HEK293 (cell line): ENCODE data around the gene TMC2.

Experiments used
- CTCF ChIA-PET: fragments of 350-600 bp; formaldehyde crosslinking; extraction: SDS; loops from one replicate; lab custom pipeline; 2021; ENCODE audit warnings: antibody characterized with exemption; lab: Yijun Ruan, JAX
- POLR2A ChIA-PET: fragments of 300-600 bp; formaldehyde crosslinking; extraction: SDS; loops from one replicate; lab custom pipeline; 2020; ENCODE audit warnings: antibody characterized with exemption, inconsistent platforms; lab: Yijun Ruan, JAX
- H3K27ac ChIP-seq: fragments of 200-500 bp; sonication (Bioruptor generic); 2 replicates; pipeline ENCODE4 v1.5.1; 2014; ENCODE audit warnings: low read depth, low read length, control low read depth, inconsistent platforms; ENCODE audit errors: extremely low read depth
- H3K36me3 ChIP-seq, 2 experiments: fragments of 200-500 bp in 1 of 2; sonication (Bioruptor generic) in 1 of 2; 1 replicate in 1 of 2; 2 replicates in 1 of 2; pipeline ENCODE4 v1.5.1; 2014 to 2017; ENCODE audit warnings: inconsistent platforms in 2 of 2, low read length in 2 of 2; ENCODE audit not compliant: control insufficient read depth in 2 of 2, insufficient read depth in 1 of 2
- H3K4me1 ChIP-seq: fragments of 200-500 bp; sonication (Bioruptor generic); 2 replicates; pipeline ENCODE4 v1.5.1; 2014; ENCODE audit warnings: mild to moderate bottlenecking, low read length, inconsistent platforms; ENCODE audit not compliant: control insufficient read depth, insufficient read depth
- H3K4me3 ChIP-seq: 2 replicates; pipeline ENCODE4 v1.5.1; 2011; ENCODE audit warnings: low read depth, mild to moderate bottlenecking, control low read depth, low read length, moderate library complexity
- H3K9me3 ChIP-seq: fragments of 200-500 bp; sonication (Bioruptor generic); 2 replicates; pipeline ENCODE4 v1.5.1; 2014; ENCODE audit warnings: low read depth, low read length, inconsistent platforms; ENCODE audit not compliant: control insufficient read depth, insufficient read depth
- GFI1B ChIP-seq: fragments of 450-650 bp; formaldehyde crosslinking; IDR thresholded peaks from 2 replicates; pipeline ENCODE4 v1.5.1; 2016; ENCODE audit warnings: missing biosample characterization, missing genetic modification characterization
- KLF9 ChIP-seq: fragments of 450-650 bp; formaldehyde crosslinking; IDR thresholded peaks from 2 replicates; pipeline ENCODE4 v1.5.1; 2016; ENCODE audit warnings: missing biosample characterization, missing genetic modification characterization, low read depth
- MYNN ChIP-seq: fragments of 450-650 bp; formaldehyde crosslinking; IDR thresholded peaks from 2 replicates; pipeline ENCODE4 v1.5.1; 2016; ENCODE audit warnings: missing biosample characterization, missing genetic modification characterization, borderline replicate concordance
- SP7 ChIP-seq: fragments of 450-650 bp; formaldehyde crosslinking; IDR thresholded peaks from 2 replicates; pipeline ENCODE4 v1.5.1; 2016; ENCODE audit warnings: missing biosample characterization, missing genetic modification characterization
- ZBTB17 ChIP-seq: fragments of 450-650 bp; formaldehyde crosslinking; IDR thresholded peaks from 2 replicates; pipeline ENCODE4 v1.5.1; 2016; ENCODE audit warnings: missing biosample characterization, missing genetic modification characterization
- ZFHX2 ChIP-seq: fragments of 450-650 bp; formaldehyde crosslinking; conservative IDR thresholded peaks from 2 replicates; pipeline ENCODE4 v1.5.1; 2016; ENCODE audit warnings: missing biosample characterization, missing genetic modification characterization
- ZNF19 ChIP-seq: fragments of 450-650 bp; formaldehyde crosslinking; IDR thresholded peaks from 2 replicates; pipeline ENCODE4; 2016; ENCODE audit warnings: missing biosample characterization, missing genetic modification characterization, low read depth
- ZNF394 ChIP-seq: fragments of 450-650 bp; formaldehyde crosslinking; IDR thresholded peaks from 2 replicates; pipeline ENCODE4 v1.5.1; 2016; ENCODE audit warnings: missing biosample characterization, missing genetic modification characterization, mild to moderate bottlenecking, moderate library complexity, borderline replicate concordance
- ZNF571 ChIP-seq: fragments of 450-650 bp; formaldehyde crosslinking; IDR thresholded peaks from 2 replicates; pipeline ENCODE4 v1.5.0; 2017; ENCODE audit warnings: missing biosample characterization, missing genetic modification characterization
- TF ChIP-seq, protein P1 (sequence below): fragments of 450-650 bp; formaldehyde crosslinking; IDR thresholded peaks from 2 replicates; pipeline ENCODE4; 2016; ENCODE audit warnings: missing biosample characterization, missing genetic modification characterization
- TF ChIP-seq, protein P2 (sequence below): fragments of 450-650 bp; formaldehyde crosslinking; IDR thresholded peaks from 2 replicates; pipeline ENCODE4 v1.5.1; 2016; ENCODE audit warnings: missing biosample characterization, missing genetic modification characterization

TMC2 gene

DNA sequence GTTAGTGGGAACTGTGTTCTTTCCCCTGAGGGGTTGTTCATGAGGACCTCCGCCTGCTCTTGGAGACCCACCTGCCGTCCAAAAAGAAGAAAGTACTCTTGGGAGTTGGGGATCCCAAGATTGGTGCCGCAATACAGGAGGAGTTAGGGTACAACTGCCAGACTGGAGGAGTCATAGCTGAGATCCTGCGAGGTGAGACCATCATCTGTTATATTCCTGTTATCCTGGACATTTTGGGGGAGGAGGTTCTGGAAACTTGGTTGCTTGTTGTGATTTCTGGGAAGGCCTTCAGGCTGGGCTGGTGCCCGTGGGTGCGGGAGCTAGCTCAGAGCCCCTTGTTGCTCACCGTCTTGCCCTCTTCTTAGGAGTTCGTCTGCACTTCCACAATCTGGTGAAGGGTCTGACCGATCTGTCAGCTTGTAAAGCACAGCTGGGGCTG, 118.0 kb downstream of the TMC2 start:
- CTCF ChIA-PET = interaction anchor here (0.8 to 16.0 kb wide), 4 partner anchors 10 to 133 kb away, joined by 3 to 166 read pairs (median 5); no protein-coding TSS in a partner anchor
- H3K27ac ChIP-seq = peak overlapping the region; percentile 97
- peaks cover 37 to 66% of the 10 kb centered on the region in 2 experiments for H3K36me3 ChIP-seq

DNA sequence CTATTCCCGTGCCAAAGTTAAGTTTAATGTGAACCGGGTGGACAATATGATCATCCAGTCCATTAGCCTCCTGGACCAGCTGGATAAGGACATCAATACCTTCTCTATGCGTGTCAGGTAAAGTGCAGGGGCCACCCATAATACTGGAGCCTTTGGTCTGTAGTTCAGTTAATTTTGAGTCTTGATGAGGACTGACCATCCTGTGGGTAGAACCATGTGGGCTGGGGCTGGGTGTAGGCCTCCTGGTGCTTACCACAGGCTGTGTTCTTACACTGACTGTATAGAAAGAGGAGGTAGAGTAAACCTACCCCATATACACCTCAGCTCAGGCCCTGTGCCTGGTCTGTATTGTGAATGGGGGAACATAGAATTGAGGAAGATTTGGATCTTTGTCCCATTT, 118.5 kb downstream of the TMC2 start:
- TF ChIP-seq MYNN (tag by site-specific recombination) = no peak
- no peak for TF ChIP-seq GFI1B (tag by site-specific recombination)
- no peak for TF ChIP-seq SP7 (tag by site-specific recombination)
- TF ChIP-seq ZNF571 = no peak
- no peak for TF ChIP-seq ZNF19
- TF ChIP-seq, protein P1, sequence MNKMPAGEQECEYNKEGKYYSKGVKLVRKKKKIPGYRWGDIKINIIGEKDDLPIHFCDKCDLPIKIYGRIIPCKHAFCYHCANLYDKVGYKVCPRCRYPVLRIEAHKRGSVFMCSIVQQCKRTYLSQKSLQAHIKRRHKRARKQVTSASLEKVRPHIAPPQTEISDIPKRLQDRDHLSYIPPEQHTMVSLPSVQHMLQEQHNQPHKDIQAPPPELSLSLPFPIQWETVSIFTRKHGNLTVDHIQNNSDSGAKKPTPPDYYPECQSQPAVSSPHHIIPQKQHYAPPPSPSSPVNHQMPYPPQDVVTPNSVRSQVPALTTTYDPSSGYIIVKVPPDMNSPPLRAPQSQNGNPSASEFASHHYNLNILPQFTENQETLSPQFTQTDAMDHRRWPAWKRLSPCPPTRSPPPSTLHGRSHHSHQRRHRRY (tag by site-specific recombination) = no peak
- Histone ChIP-seq H3K36me3 (peaks cover 40 to 70% of the 10 kb centered on the region in 2 experiments), H3K4me3 (no peak overlapping the region; the same call in 1 of the 2 replicates), H3K9me3 (no peaks in the 10 kb centered on the region), H3K4me1 (peaks cover 7% of the 10 kb centered on the region), H3K27ac (peak overlapping the region; percentile 97)
- CTCF ChIA-PET = interaction anchor here (1.1 to 16.0 kb wide), 3 partner anchors 10 to 133 kb away, joined by 3 to 166 read pairs (median 7); no protein-coding TSS in a partner anchor
- POLR2A ChIA-PET = interaction anchor here (1.3 to 6.7 kb wide), 3 partner anchors 12 to 184 kb away, joined by 3 to 133 read pairs (median 4); partner anchors contain the start of genes IDH3B and SNRPB

More for the DNA sequence above, 118.0 kb downstream of the TMC2 start:
- Histone ChIP-seq H3K4me3 (peak overlapping the region; percentile 84), H3K4me1 (peaks cover 7% of the 10 kb centered on the region), H3K9me3 (no peaks in the 10 kb centered on the region)
- TF ChIP-seq ZBTB17 (tag by site-specific recombination) (0 out of 2 replicates have a peak, but pooled peaks have one; percentile 5), KLF9 (no peak), ZNF571 (no peak)
- POLR2A ChIA-PET = interaction anchor here (1.3 to 6.7 kb wide), 3 partner anchors 12 to 184 kb away, joined by 3 to 133 read pairs (median 4); partner anchors contain the start of genes IDH3B and SNRPB

DNA sequence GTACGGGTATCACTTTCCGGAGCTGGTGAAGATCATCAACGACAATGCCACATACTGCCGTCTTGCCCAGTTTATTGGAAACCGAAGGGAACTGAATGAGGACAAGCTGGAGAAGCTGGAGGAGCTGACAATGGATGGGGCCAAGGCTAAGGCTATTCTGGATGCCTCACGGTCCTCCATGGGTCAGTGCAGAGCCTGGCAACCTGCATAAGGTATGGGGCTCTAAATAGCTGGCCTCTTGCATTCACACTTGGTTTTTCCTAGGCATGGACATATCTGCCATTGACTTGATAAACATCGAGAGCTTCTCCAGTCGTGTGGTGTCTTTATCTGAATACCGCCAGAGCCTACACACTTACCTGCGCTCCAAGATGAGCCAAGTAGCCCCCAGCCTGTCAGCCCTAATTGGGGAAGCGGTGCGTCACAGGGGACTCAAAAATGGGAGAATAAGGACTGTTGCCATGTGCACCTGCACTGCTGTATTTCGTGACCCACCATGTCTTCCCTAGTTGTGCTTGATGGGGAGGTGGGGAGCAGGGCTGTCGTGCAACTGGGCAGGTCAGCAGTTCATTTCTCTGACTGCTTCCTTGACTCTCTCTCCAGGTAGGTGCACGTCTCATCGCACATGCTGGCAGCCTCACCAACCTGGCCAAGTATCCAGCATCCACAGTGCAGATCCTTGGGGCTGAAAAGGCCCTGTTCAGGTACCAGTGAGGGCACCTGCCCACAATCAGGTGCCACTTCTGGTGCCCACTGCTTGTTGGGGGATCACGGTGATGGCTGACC, 119.2 kb downstream of the TMC2 start:
- Histone ChIP-seq H3K9me3 (no peaks in the 10 kb centered on the region), H3K4me1 (peaks cover 7% of the 10 kb centered on the region), H3K36me3 (peaks cover 42 to 77% of the 10 kb centered on the region in 2 experiments), H3K4me3 (no peak overlapping the region), H3K27ac (0 out of 2 replicates have a peak overlapping the region, but pooled peaks have one; percentile 11)
- peak; percentile 70; the same call in 1 of the 2 replicates for TF ChIP-seq ZNF394
- TF ChIP-seq ZFHX2 (tag by site-specific recombination) = no peak
- TF ChIP-seq, protein P2, sequence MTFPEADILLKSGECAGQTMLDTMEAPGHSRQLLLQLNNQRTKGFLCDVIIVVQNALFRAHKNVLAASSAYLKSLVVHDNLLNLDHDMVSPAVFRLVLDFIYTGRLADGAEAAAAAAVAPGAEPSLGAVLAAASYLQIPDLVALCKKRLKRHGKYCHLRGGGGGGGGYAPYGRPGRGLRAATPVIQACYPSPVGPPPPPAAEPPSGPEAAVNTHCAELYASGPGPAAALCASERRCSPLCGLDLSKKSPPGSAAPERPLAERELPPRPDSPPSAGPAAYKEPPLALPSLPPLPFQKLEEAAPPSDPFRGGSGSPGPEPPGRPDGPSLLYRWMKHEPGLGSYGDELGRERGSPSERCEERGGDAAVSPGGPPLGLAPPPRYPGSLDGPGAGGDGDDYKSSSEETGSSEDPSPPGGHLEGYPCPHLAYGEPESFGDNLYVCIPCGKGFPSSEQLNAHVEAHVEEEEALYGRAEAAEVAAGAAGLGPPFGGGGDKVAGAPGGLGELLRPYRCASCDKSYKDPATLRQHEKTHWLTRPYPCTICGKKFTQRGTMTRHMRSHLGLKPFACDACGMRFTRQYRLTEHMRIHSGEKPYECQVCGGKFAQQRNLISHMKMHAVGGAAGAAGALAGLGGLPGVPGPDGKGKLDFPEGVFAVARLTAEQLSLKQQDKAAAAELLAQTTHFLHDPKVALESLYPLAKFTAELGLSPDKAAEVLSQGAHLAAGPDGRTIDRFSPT = peak; percentile 56; the same call in 1 of the 2 replicates
- CTCF ChIA-PET = interaction anchor here (1.1 to 16.0 kb wide), 3 partner anchors 11 to 134 kb away, joined by 3 to 166 read pairs (median 7); no protein-coding TSS in a partner anchor
- POLR2A ChIA-PET = interaction anchor here (1.5 to 6.7 kb wide), 2 partner anchors 11 to 53 kb away, joined by 4 to 133 read pairs; partner anchors contain the start of gene IDH3B
